Subcutaneous adipose tissue (tissue), 4 donors: Measurements from ENCODE around the gene ARHGAP8. TPM values are rescaled to one million over a fixed set of nuclear protein-coding genes. Genes with fewer than 3 reads are reported as not detected.

Experiments
- total RNA-seq, 4 donors: library from RNA; depleted of rRNA; stranded (reverse); fragments of >200 nt; gene quantifications; one replicate each; pipeline ENCODE4 v1.1.0, GENCODE V29; 2016
- TF ChIP-seq, protein P1 (sequence below): fragments of 450-650 bp; IDR thresholded peaks from one replicate; pipeline ENCODE4 v1.5.1; 2016; ENCODE audit warnings: low read depth, mild to moderate bottlenecking, control low read depth, antibody characterized with exemption, moderate library complexity

ARHGAP8 gene
- total RNA-seq, 4 donors from 2014 or later: 1.3 to 13.4 (median 2.4) TPM

DNA sequence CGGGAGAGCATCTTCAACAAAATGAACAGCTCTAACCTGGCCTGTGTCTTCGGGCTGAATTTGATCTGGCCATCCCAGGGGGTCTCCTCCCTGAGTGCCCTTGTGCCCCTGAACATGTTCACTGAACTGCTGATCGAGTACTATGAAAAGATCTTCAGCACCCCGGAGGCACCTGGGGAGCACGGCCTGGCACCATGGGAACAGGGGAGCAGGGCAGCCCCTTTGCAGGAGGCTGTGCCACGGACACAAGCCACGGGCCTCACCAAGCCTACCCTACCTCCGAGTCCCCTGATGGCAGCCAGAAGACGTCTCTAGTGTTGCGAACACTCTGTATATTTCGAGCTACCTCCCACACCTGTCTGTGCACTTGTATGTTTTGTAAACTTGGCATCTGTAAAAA, 109.9 kb downstream of the ARHGAP8 start:
- TF ChIP-seq, protein P1, sequence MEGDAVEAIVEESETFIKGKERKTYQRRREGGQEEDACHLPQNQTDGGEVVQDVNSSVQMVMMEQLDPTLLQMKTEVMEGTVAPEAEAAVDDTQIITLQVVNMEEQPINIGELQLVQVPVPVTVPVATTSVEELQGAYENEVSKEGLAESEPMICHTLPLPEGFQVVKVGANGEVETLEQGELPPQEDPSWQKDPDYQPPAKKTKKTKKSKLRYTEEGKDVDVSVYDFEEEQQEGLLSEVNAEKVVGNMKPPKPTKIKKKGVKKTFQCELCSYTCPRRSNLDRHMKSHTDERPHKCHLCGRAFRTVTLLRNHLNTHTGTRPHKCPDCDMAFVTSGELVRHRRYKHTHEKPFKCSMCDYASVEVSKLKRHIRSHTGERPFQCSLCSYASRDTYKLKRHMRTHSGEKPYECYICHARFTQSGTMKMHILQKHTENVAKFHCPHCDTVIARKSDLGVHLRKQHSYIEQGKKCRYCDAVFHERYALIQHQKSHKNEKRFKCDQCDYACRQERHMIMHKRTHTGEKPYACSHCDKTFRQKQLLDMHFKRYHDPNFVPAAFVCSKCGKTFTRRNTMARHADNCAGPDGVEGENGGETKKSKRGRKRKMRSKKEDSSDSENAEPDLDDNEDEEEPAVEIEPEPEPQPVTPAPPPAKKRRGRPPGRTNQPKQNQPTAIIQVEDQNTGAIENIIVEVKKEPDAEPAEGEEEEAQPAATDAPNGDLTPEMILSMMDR: no peak

DNA sequence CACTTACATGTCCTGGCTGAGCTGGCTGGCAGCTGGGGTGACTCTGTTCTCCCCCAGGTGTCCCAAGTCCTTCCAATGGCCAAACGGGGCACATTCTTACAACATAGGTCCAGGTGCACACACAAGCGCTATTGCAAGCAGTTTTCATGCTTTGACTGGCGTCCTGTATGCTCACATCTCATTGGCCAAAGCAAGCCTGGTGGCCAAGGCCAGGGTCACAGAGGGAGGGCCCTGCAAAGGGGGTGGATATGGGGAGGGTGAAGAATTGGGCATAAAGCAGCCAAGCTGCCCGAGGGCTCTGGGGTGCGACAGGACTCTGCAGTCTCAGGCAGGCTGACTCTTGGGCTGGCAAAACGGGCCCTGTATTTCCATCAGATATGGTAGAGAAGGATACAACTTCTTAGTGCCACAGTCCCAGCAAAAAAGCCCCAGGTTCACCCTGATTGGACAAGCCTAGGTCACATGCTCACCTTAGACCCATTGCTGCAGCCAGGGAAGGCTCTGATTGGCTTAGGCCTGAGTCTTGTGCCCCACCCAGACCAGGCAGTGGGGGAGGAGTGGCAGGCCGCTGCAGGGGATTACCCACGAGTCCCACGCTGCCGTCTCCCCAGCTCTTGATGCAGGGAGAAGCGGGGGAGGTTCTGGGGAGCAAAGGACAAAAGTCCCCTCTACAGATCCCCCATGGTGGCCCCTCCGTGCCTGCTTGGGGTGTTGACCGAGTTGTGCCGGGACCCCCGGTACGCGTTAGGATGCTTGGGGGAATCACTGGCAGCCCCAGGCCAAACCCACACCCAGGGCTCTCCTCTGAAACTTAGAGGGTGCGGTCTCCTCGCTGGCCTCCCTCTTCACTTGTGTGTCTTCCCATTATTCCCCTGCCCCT, 110.8 kb downstream of the ARHGAP8 start:
- TF ChIP-seq, protein P1: no peak

DNA sequence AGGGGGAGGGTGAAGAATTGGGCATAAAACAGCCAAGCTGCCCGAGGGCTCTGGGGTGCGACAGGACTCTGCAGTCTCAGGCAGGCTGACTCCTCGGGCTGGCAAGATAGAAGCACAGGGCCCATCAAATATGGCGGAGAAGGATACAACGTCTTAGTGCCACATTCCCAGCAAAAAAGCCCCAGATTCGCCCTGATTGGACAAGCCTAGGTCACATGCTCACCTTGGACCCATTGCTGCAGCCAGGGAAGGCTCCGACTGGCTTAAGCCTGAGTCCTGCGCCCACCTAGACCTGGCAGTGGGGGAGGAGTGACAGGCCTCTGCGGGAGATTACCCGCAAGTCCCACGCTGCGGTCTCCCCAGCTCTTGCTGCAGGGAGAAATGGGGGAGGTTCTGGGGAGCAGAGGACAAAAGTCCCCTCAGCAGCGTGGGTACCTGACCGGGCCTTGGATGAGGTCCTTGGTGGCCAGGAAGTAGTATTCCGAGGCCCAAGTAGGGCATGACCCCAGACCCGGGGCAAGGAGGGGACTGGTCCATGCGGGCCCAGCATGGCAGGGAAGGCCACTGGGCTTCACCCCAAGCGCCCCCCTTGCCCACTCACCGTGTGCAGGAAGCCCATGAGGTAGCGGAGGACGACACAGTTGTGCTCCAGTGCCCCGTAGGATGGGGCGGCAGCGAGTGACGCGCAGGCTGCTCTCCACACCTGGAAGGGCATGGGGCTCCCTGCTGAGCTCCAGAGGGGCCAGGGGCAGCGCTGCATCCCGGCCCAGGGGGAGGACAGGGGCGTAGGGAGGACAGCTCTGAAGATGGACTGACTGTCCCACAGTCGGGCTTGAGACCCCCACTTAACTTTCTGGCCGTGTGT, 113.0 kb downstream of the ARHGAP8 start:
- TF ChIP-seq, protein P1: no peak

DNA sequence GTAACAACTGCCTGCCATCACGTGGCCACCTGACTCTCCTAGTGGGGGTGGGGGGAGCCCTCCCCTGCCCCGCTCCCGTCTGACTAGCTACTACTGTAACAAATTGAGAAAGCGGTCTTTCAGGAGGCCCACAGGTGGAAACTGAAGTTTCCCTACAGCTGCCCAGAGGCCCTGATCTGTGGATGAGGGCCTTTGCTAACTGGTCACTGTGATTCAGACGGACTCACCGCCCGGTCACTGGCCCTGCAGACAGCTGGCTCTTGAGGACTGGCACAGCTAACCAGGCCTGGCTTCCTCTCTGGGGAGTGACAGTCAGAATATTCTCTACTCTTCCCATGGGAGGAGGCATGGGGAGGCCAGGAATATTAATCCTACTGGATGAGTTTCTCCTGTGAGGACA, 116.8 kb downstream of the ARHGAP8 start:
- TF ChIP-seq, protein P1: no peak

DNA sequence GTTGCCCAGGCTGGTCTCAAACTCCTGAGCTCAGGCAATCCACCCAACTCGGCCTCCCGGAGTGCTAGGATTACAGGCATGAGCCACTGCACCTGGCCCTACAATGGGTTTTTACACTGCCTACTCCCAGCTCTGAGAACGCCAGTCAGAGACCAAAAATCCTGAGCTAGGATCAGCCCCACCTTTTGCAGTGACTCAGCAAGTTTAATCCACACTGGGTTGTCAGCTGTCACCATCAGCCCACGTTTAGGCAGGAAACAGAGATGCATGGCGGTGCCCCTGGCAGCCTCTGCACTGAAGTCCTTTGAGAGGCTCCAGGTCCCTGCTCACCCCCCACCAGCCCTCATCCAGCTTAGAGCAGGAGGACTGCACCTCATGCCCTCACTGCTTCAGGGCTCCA, 117.6 kb downstream of the ARHGAP8 start:
- TF ChIP-seq, protein P1: no peak

DNA sequence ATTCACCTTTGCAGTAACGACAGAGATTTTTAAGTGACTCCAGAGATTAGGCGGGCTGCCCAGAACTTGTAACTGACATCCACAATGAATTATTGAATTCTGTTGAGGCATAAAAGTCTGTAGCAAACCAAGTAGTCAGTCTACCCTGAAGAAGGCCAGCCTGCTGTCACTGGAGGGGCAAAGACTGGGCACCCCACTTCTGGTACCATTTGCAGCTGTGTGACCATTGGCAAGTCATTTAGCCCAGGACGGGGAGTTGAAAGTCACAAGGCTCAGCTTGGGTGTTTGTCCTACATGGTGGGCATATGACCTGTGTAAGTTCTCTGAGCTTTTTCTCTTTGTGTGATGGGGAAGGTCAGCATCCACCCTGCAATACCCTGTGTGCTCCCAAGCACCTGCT, 119.4 kb downstream of the ARHGAP8 start:
- TF ChIP-seq, protein P1: no peak

DNA sequence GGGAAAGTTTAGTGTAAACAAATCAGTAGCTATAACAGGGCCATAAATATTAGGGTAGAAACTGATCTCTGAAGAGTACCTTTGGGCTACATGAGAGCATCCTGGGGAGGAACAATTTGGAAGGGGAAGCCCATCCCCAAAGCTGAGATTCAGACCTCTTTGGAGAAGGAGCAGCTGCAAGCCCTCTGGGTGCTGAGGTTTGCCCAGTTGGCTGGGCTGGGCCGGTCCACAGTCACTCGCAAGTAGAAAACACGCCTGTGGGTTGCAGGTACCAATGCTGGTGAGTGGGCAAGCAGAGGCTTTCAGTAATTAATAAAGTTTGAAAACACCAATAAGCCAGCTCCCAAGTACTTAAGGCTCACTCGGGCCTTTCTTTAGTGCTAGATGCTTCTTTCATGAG, 124.5 kb downstream of the ARHGAP8 start:
- TF ChIP-seq, protein P1: no peak
